ENCODE results near the gene ATOH8. TPM values are rescaled to one million over a fixed set of nuclear protein-coding genes. Genes with fewer than 3 reads are reported as not detected.

Gene ATOH8
- total RNA-seq, 1 experiment from 2014 or later = 0.81 TPM

GRCh38 chr2:85760371-85760770, 6.6 kb downstream of the ATOH8 start:
- TF ChIP-seq ZNF423 (CRISPR knock-in tag; IDR thresholded peaks at IDR 0.05) = no peak
- no peak for TF ChIP-seq ZMAT4 (CRISPR knock-in tag; IDR thresholded peaks at IDR 0.05)
- no peak for TF ChIP-seq TEAD4 (CRISPR knock-in tag; IDR thresholded peaks at IDR 0.05)
- no peak for TF ChIP-seq NFE2L1 (CRISPR knock-in tag; IDR thresholded peaks at IDR 0.05)
- TF ChIP-seq E2F1 (CRISPR knock-in tag; IDR thresholded peaks at IDR 0.05) = no peak
- TF ChIP-seq, protein P1, sequence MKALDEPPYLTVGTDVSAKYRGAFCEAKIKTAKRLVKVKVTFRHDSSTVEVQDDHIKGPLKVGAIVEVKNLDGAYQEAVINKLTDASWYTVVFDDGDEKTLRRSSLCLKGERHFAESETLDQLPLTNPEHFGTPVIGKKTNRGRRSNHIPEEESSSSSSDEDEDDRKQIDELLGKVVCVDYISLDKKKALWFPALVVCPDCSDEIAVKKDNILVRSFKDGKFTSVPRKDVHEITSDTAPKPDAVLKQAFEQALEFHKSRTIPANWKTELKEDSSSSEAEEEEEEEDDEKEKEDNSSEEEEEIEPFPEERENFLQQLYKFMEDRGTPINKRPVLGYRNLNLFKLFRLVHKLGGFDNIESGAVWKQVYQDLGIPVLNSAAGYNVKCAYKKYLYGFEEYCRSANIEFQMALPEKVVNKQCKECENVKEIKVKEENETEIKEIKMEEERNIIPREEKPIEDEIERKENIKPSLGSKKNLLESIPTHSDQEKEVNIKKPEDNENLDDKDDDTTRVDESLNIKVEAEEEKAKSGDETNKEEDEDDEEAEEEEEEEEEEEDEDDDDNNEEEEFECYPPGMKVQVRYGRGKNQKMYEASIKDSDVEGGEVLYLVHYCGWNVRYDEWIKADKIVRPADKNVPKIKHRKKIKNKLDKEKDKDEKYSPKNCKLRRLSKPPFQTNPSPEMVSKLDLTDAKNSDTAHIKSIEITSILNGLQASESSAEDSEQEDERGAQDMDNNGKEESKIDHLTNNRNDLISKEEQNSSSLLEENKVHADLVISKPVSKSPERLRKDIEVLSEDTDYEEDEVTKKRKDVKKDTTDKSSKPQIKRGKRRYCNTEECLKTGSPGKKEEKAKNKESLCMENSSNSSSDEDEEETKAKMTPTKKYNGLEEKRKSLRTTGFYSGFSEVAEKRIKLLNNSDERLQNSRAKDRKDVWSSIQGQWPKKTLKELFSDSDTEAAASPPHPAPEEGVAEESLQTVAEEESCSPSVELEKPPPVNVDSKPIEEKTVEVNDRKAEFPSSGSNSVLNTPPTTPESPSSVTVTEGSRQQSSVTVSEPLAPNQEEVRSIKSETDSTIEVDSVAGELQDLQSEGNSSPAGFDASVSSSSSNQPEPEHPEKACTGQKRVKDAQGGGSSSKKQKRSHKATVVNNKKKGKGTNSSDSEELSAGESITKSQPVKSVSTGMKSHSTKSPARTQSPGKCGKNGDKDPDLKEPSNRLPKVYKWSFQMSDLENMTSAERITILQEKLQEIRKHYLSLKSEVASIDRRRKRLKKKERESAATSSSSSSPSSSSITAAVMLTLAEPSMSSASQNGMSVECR (CRISPR knock-in tag; IDR thresholded peaks at IDR 0.05; ENCODE audit: borderline replicate concordance) = no peak
- no peak for TF ChIP-seq KAT7 (CRISPR knock-in tag; IDR thresholded peaks at IDR 0.05; ENCODE audit: borderline replicate concordance)
- TF ChIP-seq ETV6 (CRISPR knock-in tag; IDR thresholded peaks at IDR 0.05) = no peak
- DNase-seq (ENCODE audit: low spot score) (no peak), ATAC-seq (no peak)
- ChIA-PET CTCF (interaction anchor here (0.8 to 8.7 kb wide), 6 partner anchors 9 to 53 kb away, joined by 3 to 64 read pairs (median 9); partner anchors contain the start of gene ATOH8), POLR2A (interaction anchor here (0.6 kb wide), 1 partner anchor 8 kb away, joined by 3 read pairs; no protein-coding TSS in a partner anchor)
- H3K9me3 Mint-ChIP-seq = no peaks in the 10 kb centered on the region
- no peak overlapping the region for H3K27ac Mint-ChIP-seq
- H3K4me3 Mint-ChIP-seq = no peak overlapping the region
- H3K4me1 Mint-ChIP-seq = peaks cover 14% of the 10 kb centered on the region
- H3K36me3 Mint-ChIP-seq = no peaks in the 10 kb centered on the region
- H3K27me3 Mint-ChIP-seq (ENCODE audit: low read depth) = peaks cover 53% of the 10 kb centered on the region

DNA sequence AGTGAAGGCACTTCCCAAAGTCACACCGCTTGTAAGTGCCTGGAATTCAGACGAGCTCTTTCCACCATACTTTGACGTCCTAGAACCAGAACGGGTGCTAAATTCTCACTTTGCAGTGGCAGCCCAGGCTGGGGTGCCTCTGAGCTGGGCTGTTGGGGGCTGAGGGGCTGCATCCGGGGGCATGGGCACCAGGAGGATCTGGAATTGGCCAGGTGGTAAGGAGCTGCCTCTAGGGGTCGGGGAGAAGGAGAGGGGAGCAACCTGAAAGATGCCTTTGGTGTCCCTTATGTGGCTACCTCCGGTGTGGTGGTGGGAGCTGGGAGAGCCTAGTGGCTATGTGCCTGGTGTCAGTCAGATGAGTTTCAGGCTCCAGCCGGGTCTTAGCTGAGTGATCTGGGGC, 7.1 kb downstream of the ATOH8 start:
- POLR2A ChIA-PET = no interaction called here
- ATAC-seq = no peak
- Mint-ChIP-seq H3K4me3 (no peak overlapping the region), H3K9me3 (no peaks in the 10 kb centered on the region), H3K36me3 (no peaks in the 10 kb centered on the region), H3K4me1 (peaks cover 16% of the 10 kb centered on the region), H3K27me3 (ENCODE audit: low read depth) (peaks cover 53% of the 10 kb centered on the region), H3K27ac (no peak overlapping the region)
- CTCF ChIA-PET = interaction anchor here (0.6 to 8.7 kb wide), 12 partner anchors 8 to 82 kb away, joined by 3 to 64 read pairs (median 4); partner anchors contain the start of gene ATOH8
- DNase-seq (ENCODE audit: low spot score) = no peak
- TF ChIP-seq E2F5 (CRISPR knock-in tag; IDR thresholded peaks at IDR 0.05) (no peak), ZMAT4 (CRISPR knock-in tag; IDR thresholded peaks at IDR 0.05) (no peak), ESRRA (CRISPR knock-in tag; IDR thresholded peaks at IDR 0.05; ENCODE audit: borderline replicate concordance) (no peak), JAZF1 (CRISPR knock-in tag; IDR thresholded peaks at IDR 0.05) (no peak), TCF7 (CRISPR knock-in tag; IDR thresholded peaks at IDR 0.05; ENCODE audit: low read depth) (no peak), HMGA2 (CRISPR knock-in tag; IDR thresholded peaks at IDR 0.05) (no peak), OVOL2 (CRISPR knock-in tag; IDR thresholded peaks at IDR 0.05; ENCODE audit: borderline replicate concordance) (no peak), GABPB1 (CRISPR knock-in tag; IDR thresholded peaks at IDR 0.05) (no peak), HMGXB4 (CRISPR knock-in tag; IDR thresholded peaks at IDR 0.05) (no peak), CDX4 (CRISPR knock-in tag; IDR thresholded peaks at IDR 0.05; ENCODE audit: borderline replicate concordance) (no peak), IRF2 (CRISPR knock-in tag; IDR thresholded peaks at IDR 0.05; ENCODE audit: borderline replicate concordance, low read depth) (no peak)
- TF ChIP-seq, protein P2, sequence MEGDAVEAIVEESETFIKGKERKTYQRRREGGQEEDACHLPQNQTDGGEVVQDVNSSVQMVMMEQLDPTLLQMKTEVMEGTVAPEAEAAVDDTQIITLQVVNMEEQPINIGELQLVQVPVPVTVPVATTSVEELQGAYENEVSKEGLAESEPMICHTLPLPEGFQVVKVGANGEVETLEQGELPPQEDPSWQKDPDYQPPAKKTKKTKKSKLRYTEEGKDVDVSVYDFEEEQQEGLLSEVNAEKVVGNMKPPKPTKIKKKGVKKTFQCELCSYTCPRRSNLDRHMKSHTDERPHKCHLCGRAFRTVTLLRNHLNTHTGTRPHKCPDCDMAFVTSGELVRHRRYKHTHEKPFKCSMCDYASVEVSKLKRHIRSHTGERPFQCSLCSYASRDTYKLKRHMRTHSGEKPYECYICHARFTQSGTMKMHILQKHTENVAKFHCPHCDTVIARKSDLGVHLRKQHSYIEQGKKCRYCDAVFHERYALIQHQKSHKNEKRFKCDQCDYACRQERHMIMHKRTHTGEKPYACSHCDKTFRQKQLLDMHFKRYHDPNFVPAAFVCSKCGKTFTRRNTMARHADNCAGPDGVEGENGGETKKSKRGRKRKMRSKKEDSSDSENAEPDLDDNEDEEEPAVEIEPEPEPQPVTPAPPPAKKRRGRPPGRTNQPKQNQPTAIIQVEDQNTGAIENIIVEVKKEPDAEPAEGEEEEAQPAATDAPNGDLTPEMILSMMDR (IDR thresholded peaks at IDR 0.05) = no peak
- TF ChIP-seq, protein P3, sequence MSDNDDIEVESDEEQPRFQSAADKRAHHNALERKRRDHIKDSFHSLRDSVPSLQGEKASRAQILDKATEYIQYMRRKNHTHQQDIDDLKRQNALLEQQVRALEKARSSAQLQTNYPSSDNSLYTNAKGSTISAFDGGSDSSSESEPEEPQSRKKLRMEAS (CRISPR knock-in tag; IDR thresholded peaks at IDR 0.05) = no peak
- TF ChIP-seq, protein P4, sequence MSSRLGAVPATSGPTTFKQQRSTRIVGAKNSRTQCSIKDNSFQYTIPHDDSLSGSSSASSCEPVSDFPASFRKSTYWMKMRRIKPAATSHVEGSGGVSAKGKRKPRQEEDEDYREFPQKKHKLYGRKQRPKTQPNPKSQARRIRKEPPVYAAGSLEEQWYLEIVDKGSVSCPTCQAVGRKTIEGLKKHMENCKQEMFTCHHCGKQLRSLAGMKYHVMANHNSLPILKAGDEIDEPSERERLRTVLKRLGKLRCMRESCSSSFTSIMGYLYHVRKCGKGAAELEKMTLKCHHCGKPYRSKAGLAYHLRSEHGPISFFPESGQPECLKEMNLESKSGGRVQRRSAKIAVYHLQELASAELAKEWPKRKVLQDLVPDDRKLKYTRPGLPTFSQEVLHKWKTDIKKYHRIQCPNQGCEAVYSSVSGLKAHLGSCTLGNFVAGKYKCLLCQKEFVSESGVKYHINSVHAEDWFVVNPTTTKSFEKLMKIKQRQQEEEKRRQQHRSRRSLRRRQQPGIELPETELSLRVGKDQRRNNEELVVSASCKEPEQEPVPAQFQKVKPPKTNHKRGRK (CRISPR knock-in tag; IDR thresholded peaks at IDR 0.05; ENCODE audit: borderline replicate concordance) = no peak
